Esophagus muscularis mucosa (tissue), 4 donors: Measurements from ENCODE around the gene ARHGEF39. TPM values are rescaled to one million over a fixed set of nuclear protein-coding genes. Genes with fewer than 3 reads are reported as not detected.
A peak's percentile ranks its signal among the peaks of the same experiment; 100 is the strongest.

ENCODE experiments used
- DNase-seq: peaks from one replicate; pipeline ENCODE4 v3.0.0-alpha.2; 2017; ENCODE audit errors: extremely low spot score
- H3K27ac ChIP-seq, 4 donors: fragments of 200-600 bp; sonication (generic); replicated peaks in 1 of 4; 1 replicate in 3 of 4; 2 replicates in 1 of 4; pipeline ENCODE4 v1.5.1; 2016 to 2019; ENCODE audit warnings: mild to moderate bottlenecking in 1 of 4
- H3K27me3 ChIP-seq, 4 donors: fragments of 200-600 bp; sonication (generic); one replicate each; pipeline versions ENCODE4 v1.5.1 to v1.6.0; 2016 to 2019
- H3K36me3 ChIP-seq, 4 donors: fragments of 200-600 bp; sonication (generic); one replicate each; pipeline ENCODE4 v1.5.1; 2016 to 2019
- H3K4me1 ChIP-seq, 4 donors: fragments of 200-600 bp; sonication (generic); one replicate each; pipeline ENCODE4 v1.5.1; 2016 to 2019
- H3K4me3 ChIP-seq, 4 donors: fragments of 200-600 bp; sonication (generic); 1 replicate in 2 of 4; 2 replicates in 2 of 4; pipeline ENCODE4 v1.5.1; 2016 to 2019; ENCODE audit warnings: mild to moderate bottlenecking in 4 of 4, moderate library complexity in 1 of 4
- H3K9me3 ChIP-seq, 4 donors: fragments of 200-600 bp; sonication (generic); 1 replicate in 3 of 4; 2 replicates in 1 of 4; pipeline ENCODE4 v1.5.1; 2016 to 2019
- EP300 ChIP-seq: sonication (generic); formaldehyde crosslinking; IDR thresholded peaks from one replicate; pipeline ENCODE4 v1.6.1; 2017; ENCODE audit warnings: antibody characterized with exemption
- POLR2A ChIP-seq: fragments of 450-650 bp; IDR thresholded peaks from one replicate; pipeline ENCODE4 v1.6.1; 2017; ENCODE audit warnings: antibody characterized with exemption, moderate library complexity, mild to moderate bottlenecking, low read depth
- POLR2AphosphoS5 ChIP-seq, 2 donors: sonication (generic); formaldehyde crosslinking; IDR thresholded peaks; one replicate each; pipeline ENCODE4 v1.6.1; 2017; ENCODE audit warnings: antibody characterized with exemption in 2 of 2
- WGBS: methylation state at CpG from one replicate; pipeline ENCODE4 v1.1.5; 2018; 5-methylcytosine and 5-hydroxymethylcytosine counted together
- intact Hi-C: fragments of 100-400 bp; cut with DNase I; formaldehyde crosslinking; loops from one replicate; pipeline ENCODE4 v1.15.1; 2023
- total RNA-seq, 4 donors: library from RNA; depleted of rRNA; stranded (reverse); fragments of >200 nt; gene quantifications; one replicate each; pipeline versions ENCODE4 v1.1.0 to v1.2.1, GENCODE V29; 2016
- TF ChIP-seq, protein P1 (sequence below), 3 experiments: fragments of 200-600 bp in 2 of 3; fragments of 450-650 bp in 1 of 3; sonication (generic) in 2 of 3; IDR thresholded peaks; one replicate each; pipeline ENCODE4 v1.5.1; 2017 to 2019; ENCODE audit warnings: antibody characterized with exemption in 3 of 3, mild to moderate bottlenecking in 2 of 3, moderate library complexity in 1 of 3

Gene ARHGEF39
- total RNA-seq, 4 donors from 2014 or later, result 1.3 to 3.3 (median 1.7) TPM

DNA sequence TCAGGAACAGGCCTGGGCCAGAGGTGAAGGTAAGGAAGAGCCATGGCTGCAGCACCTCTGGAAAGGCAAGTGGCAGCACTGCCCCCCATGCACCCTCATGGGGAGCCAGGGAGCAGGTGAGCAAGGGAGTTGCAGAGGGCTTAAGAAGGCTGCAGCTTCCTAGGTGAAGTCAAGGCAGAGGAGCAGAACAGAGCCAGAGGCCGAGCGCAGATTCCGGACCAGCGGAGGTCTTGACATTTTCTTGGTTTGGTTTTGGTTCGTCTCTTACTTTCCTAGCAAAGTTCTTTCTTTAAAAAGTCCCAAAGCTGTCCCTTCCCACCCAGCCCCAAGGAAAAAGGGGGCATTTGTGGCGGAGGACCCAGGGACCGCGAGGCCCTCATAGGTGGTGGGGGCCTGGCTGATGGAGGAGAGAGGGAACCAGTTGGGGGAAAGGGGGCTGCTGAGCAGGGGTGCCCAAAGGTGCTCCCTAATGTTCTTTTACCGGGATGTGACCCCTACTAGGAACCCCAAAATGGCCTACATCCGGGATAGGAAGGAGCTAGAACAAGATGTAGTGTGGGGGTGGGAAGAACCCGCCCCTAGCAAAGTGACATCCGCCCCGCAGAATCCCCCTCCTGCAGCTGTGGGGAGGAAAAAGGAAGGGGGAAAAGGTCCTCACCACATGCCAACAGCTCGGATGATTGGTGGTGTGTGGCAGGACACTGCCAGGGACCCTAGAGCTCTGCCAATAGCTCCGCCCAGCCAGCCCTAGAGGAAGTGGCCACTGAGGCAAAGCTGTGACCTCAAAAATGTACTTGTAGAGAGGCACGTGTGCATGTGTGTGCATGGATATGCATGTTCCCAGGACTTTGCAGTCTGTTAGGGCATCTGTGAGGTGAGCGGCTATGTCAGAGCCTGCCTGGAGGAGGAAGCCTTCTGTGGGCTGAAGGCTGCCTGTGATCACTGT is 45.9 kb downstream of the ARHGEF39 start:
- H3K27ac ChIP-seq, result no peak overlapping the region
- DNase-seq, result no peak
- no peak overlapping the region for H3K4me3 ChIP-seq
- intact Hi-C loops, result no loop called here
- no peaks in the 10 kb centered on the region for H3K27me3 ChIP-seq
- peaks cover 4 to 17% (median 13%) of the 10 kb centered on the region in 4 donors for H3K4me1 ChIP-seq
- no peaks in the 10 kb centered on the region for H3K36me3 ChIP-seq
- no peaks in the 10 kb centered on the region for H3K9me3 ChIP-seq
- TF ChIP-seq, protein P1, sequence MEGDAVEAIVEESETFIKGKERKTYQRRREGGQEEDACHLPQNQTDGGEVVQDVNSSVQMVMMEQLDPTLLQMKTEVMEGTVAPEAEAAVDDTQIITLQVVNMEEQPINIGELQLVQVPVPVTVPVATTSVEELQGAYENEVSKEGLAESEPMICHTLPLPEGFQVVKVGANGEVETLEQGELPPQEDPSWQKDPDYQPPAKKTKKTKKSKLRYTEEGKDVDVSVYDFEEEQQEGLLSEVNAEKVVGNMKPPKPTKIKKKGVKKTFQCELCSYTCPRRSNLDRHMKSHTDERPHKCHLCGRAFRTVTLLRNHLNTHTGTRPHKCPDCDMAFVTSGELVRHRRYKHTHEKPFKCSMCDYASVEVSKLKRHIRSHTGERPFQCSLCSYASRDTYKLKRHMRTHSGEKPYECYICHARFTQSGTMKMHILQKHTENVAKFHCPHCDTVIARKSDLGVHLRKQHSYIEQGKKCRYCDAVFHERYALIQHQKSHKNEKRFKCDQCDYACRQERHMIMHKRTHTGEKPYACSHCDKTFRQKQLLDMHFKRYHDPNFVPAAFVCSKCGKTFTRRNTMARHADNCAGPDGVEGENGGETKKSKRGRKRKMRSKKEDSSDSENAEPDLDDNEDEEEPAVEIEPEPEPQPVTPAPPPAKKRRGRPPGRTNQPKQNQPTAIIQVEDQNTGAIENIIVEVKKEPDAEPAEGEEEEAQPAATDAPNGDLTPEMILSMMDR (IDR thresholded peaks at IDR 0.05), result no peak
- TF ChIP-seq POLR2AphosphoS5 (IDR thresholded peaks at IDR 0.05), result peak in 1 of 2 donors; percentile 28
- TF ChIP-seq POLR2A, result no peak
- no peak for TF ChIP-seq EP300
- WGBS, result 82% methylated on average over 17 of the region's 17 CpGs

DNA sequence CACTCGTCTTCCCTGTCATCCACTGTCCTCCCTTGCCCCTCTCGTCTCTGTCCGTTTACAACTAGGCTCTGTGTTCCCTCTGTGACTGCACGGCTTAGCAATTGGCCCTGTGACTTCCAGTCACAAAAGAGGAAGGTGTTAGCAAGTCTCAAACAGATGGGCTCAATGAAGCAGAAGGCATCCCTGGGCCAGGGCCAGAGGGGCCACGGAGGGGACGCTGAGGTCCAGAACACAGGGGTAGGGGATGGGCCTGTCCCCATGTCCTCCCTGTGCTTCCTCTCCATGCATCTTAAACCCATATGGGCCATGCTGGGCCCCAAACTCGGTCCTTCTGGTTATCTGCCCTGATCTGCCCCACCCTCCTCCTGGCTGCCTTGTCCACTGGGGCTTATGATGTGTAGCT is 46.7 kb downstream of the ARHGEF39 start, which contains the start of gene CD72:
CD72 (minus strand) TSS at position 89 of the 403 bp plus-strand sequence. CDS start 110 bp downstream, outside the sequence.
- 83% methylated on average over 6 of the region's 7 CpGs for WGBS
- Histone ChIP-seq H3K9me3 (no peaks in the 10 kb centered on the region), H3K4me1 (peaks cover 4 to 17% (median 13%) of the 10 kb centered on the region in 4 donors), H3K27ac (peak within 1 kb of the TSS in 1 of 4 donors; percentile 35), H3K4me3 (peak within 1 kb of the TSS; percentile 50 to 62 (median 54)), H3K27me3 (no peaks in the 10 kb centered on the region), H3K36me3 (no peaks in the 10 kb centered on the region)
- TF ChIP-seq POLR2A (no peak), POLR2AphosphoS5 (IDR thresholded peaks at IDR 0.05) (no peak), EP300 (no peak)
- TF ChIP-seq, protein P1 (IDR thresholded peaks at IDR 0.05), result no peak
- DNase-seq, result no peak
- intact Hi-C loops, result no loop called here

- intact Hi-C loops, result no loop called here
- Histone ChIP-seq H3K9me3 (no peaks in the 10 kb centered on the region), H3K27ac (peak overlapping the region in 1 of 4 donors; percentile 35), H3K27me3 (no peaks in the 10 kb centered on the region), H3K4me1 (peaks cover 4 to 17% (median 13%) of the 10 kb centered on the region in 4 donors), H3K36me3 (no peaks in the 10 kb centered on the region), H3K4me3 (peak overlapping the region; percentile 50 to 62 (median 54))
- DNase-seq, result no peak
- 64% methylated on average over 8 of the region's 8 CpGs for WGBS
- TF ChIP-seq POLR2AphosphoS5 (IDR thresholded peaks at IDR 0.05), result no peak
- TF ChIP-seq, protein P1 (IDR thresholded peaks at IDR 0.05), result no peak
These were observed 47.4 kb downstream of the ARHGEF39 start for GRCh38 chr9:35617548-35617947.

DNA sequence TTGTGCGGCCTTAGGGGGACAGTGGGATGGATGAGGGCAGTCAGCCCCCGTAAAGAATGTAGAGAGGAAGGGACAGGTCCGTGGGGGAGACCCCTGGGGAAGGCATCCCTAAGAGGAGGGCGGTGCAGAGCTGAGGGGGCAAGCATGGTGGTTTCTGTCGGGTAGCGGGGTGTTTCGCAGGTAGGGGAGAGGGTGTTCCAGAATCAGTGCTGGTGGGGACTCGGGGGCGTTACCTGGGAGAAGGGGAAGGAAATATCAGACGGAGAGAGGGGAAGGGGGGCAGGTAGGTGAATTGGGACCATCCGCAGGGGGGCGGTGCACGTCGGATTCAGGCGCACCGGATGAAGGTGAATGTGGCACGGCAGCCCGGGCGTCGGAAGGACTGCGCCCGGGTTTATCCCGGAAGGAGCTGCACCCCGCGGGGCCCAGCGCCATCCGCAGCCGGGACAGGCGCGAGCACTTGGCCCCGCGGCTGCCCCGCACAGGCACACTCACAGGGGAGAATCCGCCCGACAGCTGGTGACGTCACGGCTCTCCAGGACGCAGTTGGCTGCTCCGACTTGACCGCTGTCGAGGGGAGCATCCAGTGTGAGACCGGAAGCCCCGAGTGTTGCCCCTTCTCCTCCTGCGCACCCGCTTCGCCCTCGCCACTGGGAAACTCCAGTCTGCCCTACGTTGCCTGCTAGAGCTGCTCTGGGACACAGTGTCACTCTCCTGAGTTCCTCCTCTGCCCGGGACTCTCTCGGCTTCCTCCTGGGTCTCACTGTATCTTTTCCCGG is 48.1 kb downstream of the ARHGEF39 start:
- 11% methylated on average over 45 of the region's 51 CpGs for WGBS
- peaks cover 4 to 17% (median 13%) of the 10 kb centered on the region in 4 donors for H3K4me1 ChIP-seq
- peak overlapping the region in 1 of 4 donors; percentile 35 for H3K27ac ChIP-seq
- TF ChIP-seq POLR2AphosphoS5 (IDR thresholded peaks at IDR 0.05), result peak in 1 of 2 donors; percentile 48
- no peak for TF ChIP-seq EP300
- TF ChIP-seq, protein P1 (IDR thresholded peaks at IDR 0.05), result peak in 2 of 3 experiments; percentile 5 to 7
- no peaks in the 10 kb centered on the region for H3K36me3 ChIP-seq
- H3K9me3 ChIP-seq, result no peaks in the 10 kb centered on the region
- no peak for DNase-seq
- H3K4me3 ChIP-seq, result peak overlapping the region; percentile 50 to 62 (median 54)
- no peaks in the 10 kb centered on the region for H3K27me3 ChIP-seq
- intact Hi-C loops, result no loop called here
